Type B pancreatic cell (in vitro differentiated cells): ENCODE measurements around the gene MARK1. TPM values are rescaled to one million over a fixed set of nuclear protein-coding genes. Genes with fewer than 3 reads are reported as not detected.

Source experiments
- DNase-seq: peaks from one replicate; pipeline ENCODE4 v3.0.0; 2021; ENCODE audit warnings: mixed read lengths; ENCODE audit not compliant: unreplicated experiment; ENCODE audit errors: extremely low spot score
- H3K27ac Mint-ChIP-seq: 2 replicates; pipeline ENCODE4 v1.8.0; 2021; ENCODE audit warnings: mild to moderate bottlenecking, mixed read lengths
- H3K27me3 Mint-ChIP-seq: 2 replicates; pipeline ENCODE4 v1.8.0; 2021; ENCODE audit warnings: mixed read lengths
- H3K36me3 Mint-ChIP-seq: 2 replicates; pipeline ENCODE4 v1.8.0; 2021; ENCODE audit warnings: mixed read lengths
- H3K4me1 Mint-ChIP-seq: one replicate; pipeline ENCODE4 v1.8.0; 2021; ENCODE audit warnings: mixed read lengths; ENCODE audit not compliant: unreplicated experiment
- H3K4me3 Mint-ChIP-seq: 2 replicates; pipeline ENCODE4 v1.8.0; 2021; ENCODE audit warnings: mild to moderate bottlenecking, mixed read lengths
- H3K9me3 Mint-ChIP-seq: 2 replicates; pipeline ENCODE4 v1.8.0; 2021; ENCODE audit warnings: mixed read lengths
- total RNA-seq: library from RNA; stranded (reverse); gene quantifications from 2 replicates; pipeline ENCODE4 v1.2.1, GENCODE V29; 2021; ENCODE audit warnings: low replicate concordance
- TF ChIP-seq, protein P1 (sequence below): fragments of 200-600 bp; sonication (generic); conservative IDR thresholded peaks from 2 replicates; pipeline ENCODE4 v1.5.0; 2021; ENCODE audit warnings: antibody characterized with exemption, mild to moderate bottlenecking

Gene MARK1
- total RNA-seq, 1 donor from 2014 or later = 14.3 TPM

- TF ChIP-seq, protein P1, sequence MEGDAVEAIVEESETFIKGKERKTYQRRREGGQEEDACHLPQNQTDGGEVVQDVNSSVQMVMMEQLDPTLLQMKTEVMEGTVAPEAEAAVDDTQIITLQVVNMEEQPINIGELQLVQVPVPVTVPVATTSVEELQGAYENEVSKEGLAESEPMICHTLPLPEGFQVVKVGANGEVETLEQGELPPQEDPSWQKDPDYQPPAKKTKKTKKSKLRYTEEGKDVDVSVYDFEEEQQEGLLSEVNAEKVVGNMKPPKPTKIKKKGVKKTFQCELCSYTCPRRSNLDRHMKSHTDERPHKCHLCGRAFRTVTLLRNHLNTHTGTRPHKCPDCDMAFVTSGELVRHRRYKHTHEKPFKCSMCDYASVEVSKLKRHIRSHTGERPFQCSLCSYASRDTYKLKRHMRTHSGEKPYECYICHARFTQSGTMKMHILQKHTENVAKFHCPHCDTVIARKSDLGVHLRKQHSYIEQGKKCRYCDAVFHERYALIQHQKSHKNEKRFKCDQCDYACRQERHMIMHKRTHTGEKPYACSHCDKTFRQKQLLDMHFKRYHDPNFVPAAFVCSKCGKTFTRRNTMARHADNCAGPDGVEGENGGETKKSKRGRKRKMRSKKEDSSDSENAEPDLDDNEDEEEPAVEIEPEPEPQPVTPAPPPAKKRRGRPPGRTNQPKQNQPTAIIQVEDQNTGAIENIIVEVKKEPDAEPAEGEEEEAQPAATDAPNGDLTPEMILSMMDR = no peak
- peaks cover 16% of the 10 kb centered on the region for H3K4me1 Mint-ChIP-seq
- peaks cover 3% of the 10 kb centered on the region for H3K36me3 Mint-ChIP-seq
- no peak overlapping the region for H3K27ac Mint-ChIP-seq
- DNase-seq = no peak
- H3K9me3 Mint-ChIP-seq = no peaks in the 10 kb centered on the region
- H3K4me3 Mint-ChIP-seq = no peak overlapping the region
- no peaks in the 10 kb centered on the region for H3K27me3 Mint-ChIP-seq
These were observed 23.8 kb downstream of the MARK1 start for GRCh38 chr1:220551718-220552117.

GRCh38 chr1:220552672-220553260 is 24.8 kb downstream of the MARK1 start:
- no peak overlapping the region for H3K27ac Mint-ChIP-seq

DNA sequence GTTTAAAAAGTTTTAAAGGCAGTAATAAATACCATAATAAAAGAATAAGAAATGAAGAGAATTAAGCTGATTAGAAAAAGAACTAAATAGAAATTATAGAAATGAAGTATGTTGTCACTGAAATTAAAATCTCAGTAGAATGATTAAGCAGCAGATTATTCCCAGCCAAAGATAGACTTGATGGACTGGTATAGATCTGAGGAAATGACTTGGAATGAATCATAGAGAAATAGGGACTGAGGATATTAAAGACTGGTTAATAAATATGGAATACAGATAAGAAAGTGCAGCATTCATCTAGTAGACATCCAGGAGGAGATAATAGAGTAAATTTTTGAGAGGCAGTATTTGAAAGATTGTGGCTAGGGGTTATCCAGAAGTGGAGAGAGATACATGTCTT is 28.7 kb downstream of the MARK1 start:
- DNase-seq = no peak
- TF ChIP-seq, protein P1 = no peak
- no peaks in the 10 kb centered on the region for H3K4me1 Mint-ChIP-seq
- H3K4me3 Mint-ChIP-seq = no peak overlapping the region
- H3K27ac Mint-ChIP-seq = no peak overlapping the region
- no peaks in the 10 kb centered on the region for H3K36me3 Mint-ChIP-seq
- no peaks in the 10 kb centered on the region for H3K27me3 Mint-ChIP-seq
- H3K9me3 Mint-ChIP-seq = no peaks in the 10 kb centered on the region

More at GRCh38 chr1:220552672-220553260, 24.8 kb downstream of the MARK1 start:
- H3K9me3 Mint-ChIP-seq = no peaks in the 10 kb centered on the region
- H3K4me3 Mint-ChIP-seq = no peak overlapping the region
- peaks cover 16% of the 10 kb centered on the region for H3K4me1 Mint-ChIP-seq
- H3K36me3 Mint-ChIP-seq = peaks cover 3% of the 10 kb centered on the region
- DNase-seq = no peak
- TF ChIP-seq, protein P1 = no peak
- no peaks in the 10 kb centered on the region for H3K27me3 Mint-ChIP-seq

GRCh38 chr1:220563564-220563963 is 35.6 kb downstream of the MARK1 start:
- TF ChIP-seq, protein P1 = no peak
- Mint-ChIP-seq H3K4me3 (no peak overlapping the region), H3K9me3 (no peaks in the 10 kb centered on the region), H3K4me1 (peaks cover 20% of the 10 kb centered on the region), H3K36me3 (no peaks in the 10 kb centered on the region), H3K27ac (no peak overlapping the region), H3K27me3 (no peaks in the 10 kb centered on the region)
- DNase-seq = no peak

DNA sequence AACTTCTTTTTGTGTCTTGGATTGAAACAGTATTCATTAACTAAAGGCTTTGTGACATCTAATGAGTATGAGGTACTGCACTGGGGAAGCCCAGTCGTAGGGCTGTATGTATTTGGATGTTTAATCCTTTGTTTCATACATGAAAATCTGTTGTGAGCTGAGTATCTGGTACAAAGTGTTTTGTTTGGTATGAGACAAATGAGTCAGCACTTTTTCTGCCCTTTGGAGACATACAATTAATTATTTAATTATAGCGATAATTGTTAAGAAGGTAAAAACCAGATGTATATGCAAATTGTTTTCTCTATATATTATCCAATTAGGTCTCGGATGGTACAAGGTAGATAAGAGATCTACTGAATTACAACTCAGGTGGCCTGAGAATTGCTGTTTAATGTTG is 36.3 kb downstream of the MARK1 start:
- no peaks in the 10 kb centered on the region for H3K27me3 Mint-ChIP-seq
- no peak for DNase-seq
- no peaks in the 10 kb centered on the region for H3K9me3 Mint-ChIP-seq
- H3K36me3 Mint-ChIP-seq = no peaks in the 10 kb centered on the region
- no peak overlapping the region for H3K27ac Mint-ChIP-seq
- peaks cover 21% of the 10 kb centered on the region for H3K4me1 Mint-ChIP-seq
- H3K4me3 Mint-ChIP-seq = no peak overlapping the region
- TF ChIP-seq, protein P1 = no peak
